ENCODE measurements around the gene ZFHX3.

The ZFHX3 gene

DNA sequence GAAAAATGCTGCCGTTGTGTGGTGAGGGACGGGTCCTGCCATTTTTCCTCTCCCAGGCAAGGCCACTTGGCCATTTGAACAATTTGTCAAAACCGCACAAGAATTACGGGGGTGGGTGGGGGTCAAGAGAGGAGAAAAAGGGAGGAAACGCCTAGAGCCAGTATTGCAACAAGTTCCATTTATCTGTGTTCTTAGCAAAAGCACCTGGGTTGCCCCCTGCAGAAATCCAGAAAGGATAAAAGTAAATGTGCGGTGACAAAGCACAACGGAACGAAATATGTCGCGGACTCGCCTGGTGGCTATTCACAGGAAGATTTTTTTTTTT, 209.4 kb downstream of the ZFHX3 start:
- no peaks in the 10 kb centered on the region for H3K36me3 ChIP-seq (replicated peaks; ENCODE audit: low read depth, low read length)
- no peak overlapping the region for H3K4me3 ChIP-seq (ENCODE audit: low read length)
- 0 out of 2 replicates have a peak, but pooled peaks cover 2% of the 10 kb centered on the region for H3K4me1 ChIP-seq (ENCODE audit: low read length)
- no peaks in the 10 kb centered on the region for H3K79me2 ChIP-seq (ENCODE audit: low read length)
- H2AFZ ChIP-seq (ENCODE audit: low read depth, low read length), result no peak overlapping the region
- peaks cover 3% of the 10 kb centered on the region; the same call in 1 of the 2 replicates for H3K27me3 ChIP-seq (ENCODE audit: low read depth, low read length)
- no peak overlapping the region for H3K27ac ChIP-seq (ENCODE audit: low read length)
- no peaks in the 10 kb centered on the region for H3K9me3 ChIP-seq (ENCODE audit: insufficient read depth, low read length)
- no peak overlapping the region for H3K9ac ChIP-seq (ENCODE audit: low read length)
- H4K20me1 ChIP-seq (ENCODE audit: insufficient read depth, low read length), result peaks cover 6% of the 10 kb centered on the region; the same call in 1 of the 2 replicates
- TF ChIP-seq, protein P1, sequence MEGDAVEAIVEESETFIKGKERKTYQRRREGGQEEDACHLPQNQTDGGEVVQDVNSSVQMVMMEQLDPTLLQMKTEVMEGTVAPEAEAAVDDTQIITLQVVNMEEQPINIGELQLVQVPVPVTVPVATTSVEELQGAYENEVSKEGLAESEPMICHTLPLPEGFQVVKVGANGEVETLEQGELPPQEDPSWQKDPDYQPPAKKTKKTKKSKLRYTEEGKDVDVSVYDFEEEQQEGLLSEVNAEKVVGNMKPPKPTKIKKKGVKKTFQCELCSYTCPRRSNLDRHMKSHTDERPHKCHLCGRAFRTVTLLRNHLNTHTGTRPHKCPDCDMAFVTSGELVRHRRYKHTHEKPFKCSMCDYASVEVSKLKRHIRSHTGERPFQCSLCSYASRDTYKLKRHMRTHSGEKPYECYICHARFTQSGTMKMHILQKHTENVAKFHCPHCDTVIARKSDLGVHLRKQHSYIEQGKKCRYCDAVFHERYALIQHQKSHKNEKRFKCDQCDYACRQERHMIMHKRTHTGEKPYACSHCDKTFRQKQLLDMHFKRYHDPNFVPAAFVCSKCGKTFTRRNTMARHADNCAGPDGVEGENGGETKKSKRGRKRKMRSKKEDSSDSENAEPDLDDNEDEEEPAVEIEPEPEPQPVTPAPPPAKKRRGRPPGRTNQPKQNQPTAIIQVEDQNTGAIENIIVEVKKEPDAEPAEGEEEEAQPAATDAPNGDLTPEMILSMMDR (IDR thresholded peaks at IDR 0.05; ENCODE audit: low read depth, low read length), result no peak
- no peak for TF ChIP-seq EZH2phosphoT487 (IDR thresholded peaks at IDR 0.05; ENCODE audit: low read depth)
- no peak overlapping the region for H3K4me2 ChIP-seq (ENCODE audit: low read length)

DNA sequence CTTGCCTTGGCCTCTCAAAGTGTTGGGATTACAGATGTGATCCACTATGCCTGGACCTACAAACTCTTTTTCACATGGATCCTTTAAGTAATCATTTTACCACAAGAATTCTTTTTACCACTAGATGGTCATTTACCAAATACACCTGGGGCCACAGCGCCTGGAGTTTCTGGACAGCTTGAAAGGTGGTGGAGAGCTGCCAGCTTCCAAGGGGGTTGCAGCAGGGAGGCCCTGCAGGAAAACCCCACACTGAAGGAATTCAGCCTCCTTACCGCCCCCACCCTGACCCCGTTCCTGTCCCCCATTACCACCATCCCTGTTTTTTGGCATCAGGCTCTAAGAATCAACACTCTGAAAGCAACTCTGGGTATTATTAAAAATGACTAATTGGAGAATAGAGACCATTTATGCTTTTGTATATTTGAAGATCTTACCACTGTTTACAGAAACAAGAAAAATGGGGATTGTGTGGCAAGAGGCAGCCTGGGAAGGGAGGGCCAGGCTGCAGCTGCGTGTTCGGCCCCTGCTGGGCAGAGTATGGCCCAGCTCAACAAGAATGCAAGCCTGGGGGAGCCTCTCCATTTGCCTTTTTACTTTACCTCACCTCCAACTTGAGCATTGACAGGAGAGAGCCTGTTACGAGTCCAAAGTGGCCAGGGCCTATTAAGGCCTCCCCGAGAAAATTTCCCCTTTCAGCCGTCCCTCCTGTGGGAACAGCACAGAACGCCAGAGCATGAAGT, 209.9 kb downstream of the ZFHX3 start:
- H3K27me3 ChIP-seq (ENCODE audit: low read depth, low read length), result peaks cover 3% of the 10 kb centered on the region; the same call in 1 of the 2 replicates
- no peaks in the 10 kb centered on the region for H3K9me3 ChIP-seq (ENCODE audit: insufficient read depth, low read length)
- 0 out of 2 replicates have a peak, but pooled peaks cover 2% of the 10 kb centered on the region for H3K4me1 ChIP-seq (ENCODE audit: low read length)
- no peak overlapping the region for H2AFZ ChIP-seq (ENCODE audit: low read depth, low read length)
- H3K4me3 ChIP-seq (ENCODE audit: low read length), result no peak overlapping the region
- H3K27ac ChIP-seq (ENCODE audit: low read length), result no peak overlapping the region
- H3K9ac ChIP-seq (ENCODE audit: low read length), result no peak overlapping the region
- TF ChIP-seq, protein P1 (IDR thresholded peaks at IDR 0.05; ENCODE audit: low read depth, low read length), result no peak
- no peak for TF ChIP-seq EZH2phosphoT487 (IDR thresholded peaks at IDR 0.05; ENCODE audit: low read depth)
- no peaks in the 10 kb centered on the region for H3K36me3 ChIP-seq (replicated peaks; ENCODE audit: low read depth, low read length)
- peaks cover 6% of the 10 kb centered on the region; the same call in 1 of the 2 replicates for H4K20me1 ChIP-seq (ENCODE audit: insufficient read depth, low read length)
- no peaks in the 10 kb centered on the region for H3K79me2 ChIP-seq (ENCODE audit: low read length)
- H3K4me2 ChIP-seq (ENCODE audit: low read length), result no peak overlapping the region

DNA sequence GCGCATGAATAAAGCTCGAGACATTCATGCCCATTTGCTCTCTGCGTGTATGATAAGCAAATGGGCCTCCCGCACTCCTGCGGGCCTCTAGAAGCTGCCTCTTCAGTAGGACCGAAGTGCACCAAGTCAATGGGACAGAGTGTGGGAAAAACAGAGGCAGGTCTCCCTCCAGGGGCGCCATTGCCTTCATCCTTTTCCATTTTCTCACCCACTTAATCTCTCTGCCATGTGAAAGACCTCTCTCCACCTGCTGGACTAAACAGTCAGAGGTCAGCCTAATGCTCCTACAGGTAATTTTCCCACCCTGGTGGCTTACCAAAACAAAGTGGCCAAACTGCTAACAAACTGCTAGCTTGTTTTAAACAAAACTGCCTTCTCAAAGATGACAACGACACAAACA, 210.9 kb downstream of the ZFHX3 start:
- Histone ChIP-seq H3K4me3 (ENCODE audit: low read length) (no peak overlapping the region), H3K79me2 (ENCODE audit: low read length) (no peaks in the 10 kb centered on the region), H2AFZ (ENCODE audit: low read depth, low read length) (no peak overlapping the region), H3K27ac (ENCODE audit: low read length) (no peak overlapping the region), H3K27me3 (ENCODE audit: low read depth, low read length) (peaks cover 3% of the 10 kb centered on the region; the same call in 1 of the 2 replicates), H3K4me2 (ENCODE audit: low read length) (no peak overlapping the region), H3K4me1 (ENCODE audit: low read length) (0 out of 2 replicates have a peak, but pooled peaks cover 2% of the 10 kb centered on the region), H3K9ac (ENCODE audit: low read length) (no peak overlapping the region), H3K36me3 (replicated peaks; ENCODE audit: low read depth, low read length) (no peaks in the 10 kb centered on the region), H4K20me1 (ENCODE audit: insufficient read depth, low read length) (peaks cover 6% of the 10 kb centered on the region; the same call in 1 of the 2 replicates), H3K9me3 (ENCODE audit: insufficient read depth, low read length) (no peaks in the 10 kb centered on the region)
- no peak for TF ChIP-seq EZH2phosphoT487 (IDR thresholded peaks at IDR 0.05; ENCODE audit: low read depth)
- TF ChIP-seq, protein P1 (IDR thresholded peaks at IDR 0.05; ENCODE audit: low read depth, low read length), result no peak

DNA sequence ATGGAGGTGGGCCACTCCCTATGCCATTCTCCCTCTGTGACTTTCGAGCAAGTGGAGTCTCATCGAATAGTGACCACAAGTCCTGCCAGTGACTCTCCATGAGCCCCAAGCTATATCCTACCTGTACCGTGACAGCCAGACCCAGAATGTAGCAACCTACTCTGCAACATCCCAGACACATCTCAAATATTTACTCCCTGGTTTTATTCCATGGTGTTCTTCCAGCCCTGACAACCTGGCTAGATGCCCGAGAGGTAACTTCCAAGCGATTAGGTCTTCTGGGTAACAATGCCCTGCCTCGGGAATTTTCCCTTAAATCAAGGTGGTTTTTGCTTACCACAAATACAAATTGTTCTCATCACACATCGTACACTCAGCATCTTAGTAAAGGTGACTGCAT, 211.7 kb downstream of the ZFHX3 start:
- Histone ChIP-seq H3K36me3 (replicated peaks; ENCODE audit: low read depth, low read length) (no peaks in the 10 kb centered on the region), H3K27me3 (ENCODE audit: low read depth, low read length) (no peaks in the 10 kb centered on the region), H3K9ac (ENCODE audit: low read length) (no peak overlapping the region), H3K9me3 (ENCODE audit: insufficient read depth, low read length) (no peaks in the 10 kb centered on the region), H3K4me1 (ENCODE audit: low read length) (0 out of 2 replicates have a peak, but pooled peaks cover 2% of the 10 kb centered on the region), H3K79me2 (ENCODE audit: low read length) (no peaks in the 10 kb centered on the region), H3K4me3 (ENCODE audit: low read length) (no peak overlapping the region), H2AFZ (ENCODE audit: low read depth, low read length) (no peak overlapping the region), H4K20me1 (ENCODE audit: insufficient read depth, low read length) (peaks cover 6% of the 10 kb centered on the region; the same call in 1 of the 2 replicates), H3K4me2 (ENCODE audit: low read length) (no peak overlapping the region), H3K27ac (ENCODE audit: low read length) (no peak overlapping the region)
- TF ChIP-seq, protein P1 (IDR thresholded peaks at IDR 0.05; ENCODE audit: low read depth, low read length), result no peak
- no peak for TF ChIP-seq EZH2phosphoT487 (IDR thresholded peaks at IDR 0.05; ENCODE audit: low read depth)
